ENCODE measurements around the gene PLBD1.

Gene PLBD1, protein sequence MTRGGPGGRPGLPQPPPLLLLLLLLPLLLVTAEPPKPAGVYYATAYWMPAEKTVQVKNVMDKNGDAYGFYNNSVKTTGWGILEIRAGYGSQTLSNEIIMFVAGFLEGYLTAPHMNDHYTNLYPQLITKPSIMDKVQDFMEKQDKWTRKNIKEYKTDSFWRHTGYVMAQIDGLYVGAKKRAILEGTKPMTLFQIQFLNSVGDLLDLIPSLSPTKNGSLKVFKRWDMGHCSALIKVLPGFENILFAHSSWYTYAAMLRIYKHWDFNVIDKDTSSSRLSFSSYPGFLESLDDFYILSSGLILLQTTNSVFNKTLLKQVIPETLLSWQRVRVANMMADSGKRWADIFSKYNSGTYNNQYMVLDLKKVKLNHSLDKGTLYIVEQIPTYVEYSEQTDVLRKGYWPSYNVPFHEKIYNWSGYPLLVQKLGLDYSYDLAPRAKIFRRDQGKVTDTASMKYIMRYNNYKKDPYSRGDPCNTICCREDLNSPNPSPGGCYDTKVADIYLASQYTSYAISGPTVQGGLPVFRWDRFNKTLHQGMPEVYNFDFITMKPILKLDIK

DNA sequence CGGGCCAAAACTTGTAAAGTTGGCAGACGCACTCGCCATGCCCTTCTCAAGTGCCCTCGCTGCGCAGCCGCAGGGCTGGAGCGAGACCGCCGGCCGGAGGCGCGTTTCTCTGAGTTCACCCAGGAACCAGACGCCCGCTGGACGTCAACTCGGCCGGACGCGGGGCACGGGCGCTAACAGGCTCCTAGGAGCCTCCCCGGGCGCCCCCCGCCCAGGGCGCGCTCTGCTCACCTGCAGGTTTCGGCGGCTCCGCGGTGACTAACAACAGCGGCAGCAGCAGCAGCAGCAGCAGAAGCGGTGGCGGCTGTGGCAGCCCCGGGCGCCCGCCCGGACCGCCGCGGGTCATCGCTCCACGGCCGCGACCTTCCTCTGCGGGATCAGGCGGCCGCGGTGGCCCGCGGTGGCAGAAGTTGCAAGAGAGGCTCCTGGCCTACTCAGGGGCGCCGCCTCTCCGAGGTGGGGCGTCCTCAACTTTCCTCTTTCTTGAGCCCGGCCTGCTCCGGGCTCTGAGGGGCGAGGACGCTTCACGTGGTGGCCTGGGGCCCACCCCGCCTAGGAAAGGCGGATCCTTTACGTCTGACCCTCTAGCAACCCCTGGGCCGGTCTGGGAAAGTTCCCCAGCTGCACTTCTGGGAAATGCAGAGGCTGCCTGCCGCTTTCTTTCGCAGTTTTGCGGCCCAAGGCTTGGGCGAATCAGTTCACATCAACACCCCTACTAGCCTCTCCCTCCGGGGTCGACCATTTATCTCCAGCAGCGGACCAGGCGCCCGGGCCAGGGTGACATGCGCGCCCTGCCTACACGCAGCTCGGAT is at the start of gene PLBD1:
Gene PLBD1, minus strand, starts transcription at position 533 of the 812 bp plus-strand sequence. Its CDS starts 187 bp downstream, at position 346.
- DNase-seq (ENCODE audit: low spot score), result peak; percentile 56

DNA sequence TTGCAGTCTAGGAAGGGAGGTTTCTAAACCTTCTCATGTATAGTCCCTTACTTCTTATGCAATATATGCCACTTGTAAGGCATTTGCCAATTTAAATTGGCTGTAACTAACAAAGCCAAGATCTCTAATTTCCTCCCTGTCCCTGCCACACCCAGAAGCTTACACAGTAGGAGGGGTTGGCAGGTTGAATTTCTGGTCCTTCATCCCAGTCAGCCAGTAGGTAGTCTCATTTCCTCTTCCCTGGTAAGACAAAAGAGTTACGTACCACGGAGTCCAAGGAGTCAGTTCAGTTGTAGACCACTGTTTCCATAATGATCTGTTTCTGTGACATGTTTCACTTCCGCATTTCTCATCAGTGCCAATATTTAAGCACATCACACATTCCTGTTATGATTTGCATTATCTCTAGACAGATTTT is 47.0 kb upstream of the PLBD1 start:
- DNase-seq (ENCODE audit: low spot score), result peak; percentile 34

DNA sequence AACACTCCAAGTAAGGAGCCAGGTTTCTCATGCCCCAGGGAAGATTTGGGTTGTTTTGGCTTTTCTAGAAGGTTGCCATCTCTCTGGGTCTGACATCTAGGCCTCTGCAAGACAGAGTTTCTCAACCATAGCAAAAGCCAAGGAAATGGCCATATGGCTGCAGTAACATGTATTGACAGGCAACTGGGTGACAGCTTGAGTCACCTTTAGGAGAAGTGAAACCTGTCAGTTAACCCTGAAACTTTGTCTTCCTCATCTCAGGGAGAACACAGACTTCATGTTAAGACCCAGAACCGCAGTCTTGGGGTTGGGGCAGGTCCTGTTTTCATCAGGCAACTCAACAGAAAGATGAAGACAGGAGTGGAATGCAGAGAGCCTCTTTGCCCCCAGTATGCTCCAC is 46.0 kb upstream of the PLBD1 start:
- peak; percentile 30 for DNase-seq (ENCODE audit: low spot score)

DNA sequence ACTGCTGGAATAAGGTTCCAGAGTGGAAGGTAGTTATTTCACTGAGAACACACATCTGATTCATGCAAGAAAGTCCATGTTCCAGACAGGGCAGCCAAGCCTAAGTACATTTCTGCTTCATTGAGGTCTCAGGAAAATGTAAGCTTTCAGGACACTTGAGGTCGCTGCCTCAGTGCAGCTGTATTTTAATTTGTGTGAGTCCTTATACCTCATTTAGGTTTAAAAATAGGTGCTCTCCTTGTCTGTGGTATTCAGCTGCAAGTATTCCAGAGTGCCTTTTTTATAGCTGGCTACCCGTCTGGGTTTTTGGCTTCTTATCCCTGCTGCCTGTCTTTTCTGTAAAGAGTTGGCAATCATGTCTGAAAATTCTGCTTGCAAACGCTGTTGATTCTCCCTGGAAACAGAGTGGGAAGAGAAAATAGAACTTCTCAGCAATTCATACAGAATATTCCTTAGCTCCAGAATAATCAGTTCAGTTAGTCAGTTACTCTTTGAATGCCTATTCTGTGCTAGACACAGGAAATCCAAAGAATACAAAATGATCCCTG is 45.3 kb upstream of the PLBD1 start:
- DNase-seq (ENCODE audit: low spot score), result peak; percentile 53

DNA sequence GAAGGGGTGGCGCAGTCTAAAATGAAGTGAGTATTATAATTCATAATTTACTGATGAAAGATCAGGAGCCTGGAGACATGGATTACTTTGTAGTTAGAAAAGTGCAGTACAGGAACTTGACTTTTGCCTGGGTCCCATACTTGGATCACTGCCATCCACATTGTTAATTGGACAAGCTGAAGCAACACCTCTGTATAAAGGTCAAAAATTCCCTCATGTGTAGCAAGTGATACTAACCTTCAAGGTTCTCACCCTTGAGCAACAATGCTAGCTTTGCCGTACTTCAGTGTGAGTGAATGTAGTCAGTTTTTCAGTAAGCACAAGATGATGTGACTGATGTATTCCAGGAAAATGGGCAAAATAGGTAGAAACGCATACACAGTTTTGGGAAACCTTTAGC is 44.6 kb upstream of the PLBD1 start:
- DNase-seq (ENCODE audit: low spot score), result no peak

DNA sequence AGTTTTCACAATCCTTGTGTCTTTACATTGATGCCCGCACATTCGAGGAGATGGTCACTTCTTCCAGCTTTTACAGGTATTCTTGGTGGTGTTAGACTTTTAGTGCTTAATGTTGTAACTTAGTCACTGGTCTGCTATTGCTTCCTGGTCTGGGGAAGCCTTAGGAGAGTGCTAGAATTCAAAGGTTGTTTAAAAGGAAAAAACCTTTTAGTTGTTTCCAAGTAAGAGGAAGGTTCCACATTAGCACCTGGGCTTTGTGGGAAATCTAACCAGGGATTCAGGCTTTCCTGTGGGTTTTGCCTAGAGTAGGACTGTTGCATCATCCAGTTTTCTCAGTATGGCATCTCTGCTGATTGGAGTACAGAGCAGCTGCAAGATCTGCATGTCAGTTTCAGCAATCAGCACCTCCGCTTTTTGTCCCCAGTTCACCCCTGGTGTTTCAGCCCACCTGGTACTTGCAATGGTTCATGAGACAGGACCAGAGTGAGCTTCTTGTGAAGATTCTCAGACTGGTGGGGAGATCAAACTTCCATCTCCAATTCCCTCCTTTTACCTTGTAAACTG is 44.0 kb upstream of the PLBD1 start:
- DNase-seq (ENCODE audit: low spot score), result no peak

DNA sequence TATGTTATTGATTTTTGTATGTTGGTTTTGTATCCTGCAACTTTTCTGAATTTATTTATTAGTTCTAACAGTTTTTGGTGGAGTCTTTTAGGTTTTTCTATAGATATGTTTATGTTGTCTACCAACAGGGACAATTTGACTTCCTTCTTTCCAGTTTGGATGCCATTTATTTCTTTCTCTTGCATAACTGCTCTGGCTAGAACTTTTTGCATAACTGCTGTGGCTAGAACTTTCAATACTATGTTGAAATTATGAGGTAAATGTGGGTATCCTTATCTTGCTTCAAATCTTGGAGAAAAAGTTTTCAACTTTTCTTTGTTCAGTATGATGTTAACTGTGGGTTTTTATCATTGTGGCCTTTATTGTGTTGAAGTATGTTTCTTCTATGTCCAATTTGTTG is 39.9 kb upstream of the PLBD1 start:
- DNase-seq (ENCODE audit: low spot score), result no peak

DNA sequence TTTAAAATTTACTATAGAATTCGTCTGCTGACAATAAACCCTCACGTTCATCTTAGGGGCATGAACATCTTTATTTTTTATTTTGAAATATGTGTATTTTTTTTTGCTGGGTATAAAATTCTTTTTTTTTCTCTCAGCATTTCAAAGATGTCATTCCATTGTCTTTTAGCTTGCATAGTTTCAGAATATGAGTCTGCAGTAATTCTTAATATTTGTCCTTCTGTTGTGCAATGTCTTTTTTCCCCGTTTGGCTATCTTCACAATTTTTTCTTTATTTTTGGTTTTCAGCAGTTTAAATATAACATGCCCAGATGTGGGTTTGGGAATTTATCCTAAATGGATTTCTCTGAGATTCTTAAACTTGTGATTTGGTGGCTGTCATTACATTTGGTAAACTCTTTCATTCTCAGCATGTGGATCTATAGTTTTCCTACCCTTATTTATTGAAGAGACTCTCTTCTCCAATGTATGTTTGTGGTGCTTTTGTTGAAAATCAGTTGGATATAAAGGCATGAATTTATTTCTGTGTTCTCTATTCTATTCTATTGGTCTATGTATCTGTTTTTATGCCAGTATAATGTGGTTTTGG is 37.8 kb upstream of the PLBD1 start:
- DNase-seq (ENCODE audit: low spot score), result no peak

DNA sequence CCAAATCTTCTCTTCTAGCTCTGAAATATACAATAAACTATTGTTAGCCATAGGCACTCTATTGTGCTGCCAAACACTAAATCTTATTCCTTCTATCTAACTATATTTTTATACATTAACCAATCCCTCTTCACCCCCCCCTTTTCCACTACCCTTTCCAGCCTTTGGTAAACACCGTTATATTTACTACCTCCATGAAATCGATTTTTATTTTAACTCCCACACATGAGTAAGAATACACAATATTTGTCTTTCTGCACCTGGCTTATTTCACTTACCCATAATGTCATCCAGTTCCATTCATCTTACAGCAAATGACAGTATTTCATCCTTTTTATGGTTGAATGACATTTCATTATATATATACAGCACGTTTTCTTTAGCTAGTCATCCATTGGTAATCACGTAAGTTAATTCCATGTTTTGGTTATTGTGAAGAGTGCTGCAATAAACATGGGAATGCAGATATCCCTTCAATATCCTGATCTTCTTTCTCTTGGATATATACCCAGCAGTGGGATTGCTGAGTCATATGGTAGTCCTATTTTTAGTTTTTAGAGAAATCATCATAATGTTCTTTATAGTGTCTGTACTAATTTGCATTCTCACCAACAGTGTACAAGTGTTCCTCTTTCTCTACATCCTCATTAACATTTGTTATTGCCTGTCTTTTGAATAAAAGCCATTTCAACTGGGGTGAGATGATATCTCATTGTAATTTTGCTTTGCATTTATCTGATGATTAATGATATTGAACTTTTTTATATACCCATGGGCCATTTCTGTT is 34.2 kb upstream of the PLBD1 start:
- no peak for DNase-seq (ENCODE audit: low spot score)

DNA sequence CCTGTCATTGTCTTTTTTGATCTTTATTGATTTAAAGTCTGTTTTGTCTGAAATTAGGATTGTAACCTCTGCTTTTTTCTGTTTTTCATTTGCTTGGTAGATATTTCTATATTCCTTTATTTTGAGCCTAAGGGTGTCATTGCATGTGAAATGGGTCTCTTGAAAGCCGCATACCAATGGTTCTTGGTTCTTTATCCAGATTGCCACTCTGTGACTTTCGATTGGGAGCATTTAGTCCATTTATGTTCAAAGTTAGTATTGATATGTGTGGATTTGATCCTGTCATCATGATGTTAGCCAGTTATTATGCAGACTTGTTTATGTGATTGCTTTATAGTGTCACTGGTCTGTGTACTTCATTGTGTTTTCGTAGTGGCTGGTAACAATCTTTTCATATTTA is 29.8 kb upstream of the PLBD1 start:
- no peak for DNase-seq (ENCODE audit: low spot score)

DNA sequence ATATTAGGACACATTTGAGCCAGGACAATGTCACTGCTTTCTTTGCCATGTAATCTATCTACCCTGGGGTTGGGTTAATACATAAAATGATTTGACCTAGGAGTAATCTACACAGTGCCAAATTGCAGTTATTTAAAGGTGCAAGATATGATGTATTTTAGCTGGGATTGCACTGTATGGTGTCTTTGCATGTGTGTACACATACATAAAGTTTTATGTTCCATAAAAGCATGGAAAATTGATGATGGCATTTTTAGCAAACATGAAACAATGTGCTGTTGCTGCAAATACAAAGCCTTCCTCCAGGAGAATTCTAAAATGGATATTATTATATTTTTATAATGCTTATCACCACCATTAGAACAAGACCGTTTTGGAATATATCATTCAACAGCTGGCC is 24.0 kb upstream of the PLBD1 start:
- DNase-seq (ENCODE audit: low spot score), result no peak

DNA sequence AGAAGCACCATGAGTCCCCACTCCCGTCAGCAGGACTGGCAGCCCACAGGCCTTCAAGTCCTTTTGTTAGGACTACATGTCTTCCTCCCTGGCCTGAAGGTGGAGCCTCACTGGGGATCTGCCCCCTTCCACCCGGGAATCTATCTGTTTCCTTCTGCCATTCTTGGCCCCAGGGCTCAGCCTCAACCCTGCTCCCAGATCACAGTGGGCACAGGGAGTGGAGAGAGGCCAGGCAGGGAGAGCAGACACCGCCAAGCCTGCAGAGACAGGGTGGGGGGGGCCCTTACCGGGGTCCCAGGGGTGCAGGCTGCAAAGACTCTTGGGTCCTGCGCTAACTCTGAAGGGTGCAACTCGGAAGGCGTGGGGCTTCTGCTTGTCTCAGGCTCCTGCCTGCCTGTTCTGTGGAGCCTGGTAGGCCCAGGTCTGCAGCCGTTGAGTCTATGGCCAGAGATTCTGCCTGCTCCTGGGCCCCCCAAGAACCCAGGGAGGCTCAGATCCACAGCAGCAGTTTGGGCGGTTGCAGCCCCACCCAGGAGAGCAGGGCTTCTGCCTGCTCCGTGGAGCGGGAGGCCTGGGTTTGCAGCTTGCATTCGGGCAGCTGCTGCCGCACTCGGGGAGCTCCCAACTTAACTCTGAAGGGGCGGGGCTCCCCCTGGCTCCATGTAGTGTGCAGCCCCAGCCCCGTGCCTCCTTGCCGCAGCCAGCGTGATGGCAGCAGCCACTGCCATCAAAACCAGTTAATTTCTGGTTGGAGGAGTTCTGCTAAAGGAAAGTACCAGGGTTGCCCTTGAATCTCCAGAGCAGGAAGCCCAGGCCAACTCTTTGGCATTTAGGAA is 21.7 kb upstream of the PLBD1 start:
- DNase-seq (ENCODE audit: low spot score), result no peak

DNA sequence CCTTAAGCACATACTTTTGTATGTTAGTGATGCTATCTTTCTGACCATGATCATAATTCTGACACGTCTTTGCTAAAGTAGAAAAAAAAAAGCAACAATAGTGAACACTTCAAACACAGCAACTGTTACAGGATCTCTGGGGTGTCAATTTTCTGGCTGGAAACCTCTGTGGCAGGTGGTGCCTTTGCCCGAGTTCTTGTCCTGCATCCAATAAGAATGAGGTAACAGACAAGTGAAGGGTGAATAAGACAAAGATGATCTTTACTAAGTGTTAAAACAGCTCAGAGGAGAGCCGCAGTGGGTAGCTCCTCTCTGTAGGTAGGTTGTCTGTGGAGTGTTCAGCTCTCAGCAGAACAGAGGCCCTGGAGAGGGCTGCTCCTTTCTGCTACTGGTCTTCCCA is 20.9 kb upstream of the PLBD1 start:
- DNase-seq (ENCODE audit: low spot score), result no peak

DNA sequence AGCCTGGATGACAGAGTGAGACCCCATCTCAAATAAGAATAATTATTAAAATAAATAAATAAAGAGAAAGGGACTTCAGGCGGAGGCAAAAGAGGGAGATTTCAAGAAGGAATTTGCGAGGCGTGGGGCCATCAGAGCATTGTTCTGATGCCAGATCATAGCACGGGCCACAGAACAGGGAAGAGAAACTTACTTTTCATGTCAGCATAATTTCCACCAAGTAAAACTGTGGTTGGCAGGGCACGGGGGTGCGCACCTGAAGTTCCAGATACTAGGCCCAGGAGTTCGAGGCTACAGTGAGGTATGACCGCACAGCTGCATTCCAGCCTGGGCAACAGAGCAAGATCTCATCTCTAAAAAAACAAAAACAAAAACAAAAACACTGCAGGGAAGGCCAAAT is 11.0 kb upstream of the PLBD1 start:
- DNase-seq (ENCODE audit: low spot score), result no peak

DNA sequence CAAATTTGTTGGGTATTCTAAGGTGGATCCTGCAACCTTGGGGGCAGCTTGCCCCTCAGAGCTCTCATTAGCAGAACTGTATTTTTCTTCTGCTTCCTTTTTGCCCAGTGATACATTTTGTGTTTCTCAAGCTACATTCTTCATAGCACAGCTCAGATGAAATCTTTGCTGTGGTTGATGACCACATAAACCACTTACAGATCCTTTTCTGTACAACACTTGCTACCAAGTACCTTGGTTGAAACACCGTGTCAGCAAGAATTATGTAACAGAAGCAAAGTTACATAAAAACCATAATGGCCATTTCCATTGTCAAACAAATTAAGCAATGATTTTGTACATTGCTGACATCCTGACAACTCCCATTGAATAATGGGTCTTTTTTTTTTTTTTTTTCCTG is 9.7 kb upstream of the PLBD1 start:
- DNase-seq (ENCODE audit: low spot score), result no peak

DNA sequence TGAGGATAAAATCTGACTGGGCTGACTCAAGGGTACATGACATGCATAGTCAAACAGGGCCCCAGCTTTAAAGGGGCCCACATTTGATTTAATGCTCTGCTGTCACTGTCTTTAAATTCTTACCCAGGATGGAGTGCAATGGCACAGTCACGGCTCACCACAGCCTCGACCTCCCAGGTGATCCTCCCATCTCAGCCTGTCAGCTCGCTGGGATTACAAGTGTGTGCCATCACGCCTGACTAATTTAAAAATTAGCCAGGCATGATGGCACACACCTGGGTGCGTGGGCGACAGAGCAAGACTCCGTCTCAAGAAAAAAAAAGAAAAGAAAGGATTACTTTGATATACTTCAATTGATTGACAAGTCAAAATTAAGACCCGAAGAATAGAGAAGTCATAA is 9.2 kb upstream of the PLBD1 start:
- DNase-seq (ENCODE audit: low spot score), result no peak

DNA sequence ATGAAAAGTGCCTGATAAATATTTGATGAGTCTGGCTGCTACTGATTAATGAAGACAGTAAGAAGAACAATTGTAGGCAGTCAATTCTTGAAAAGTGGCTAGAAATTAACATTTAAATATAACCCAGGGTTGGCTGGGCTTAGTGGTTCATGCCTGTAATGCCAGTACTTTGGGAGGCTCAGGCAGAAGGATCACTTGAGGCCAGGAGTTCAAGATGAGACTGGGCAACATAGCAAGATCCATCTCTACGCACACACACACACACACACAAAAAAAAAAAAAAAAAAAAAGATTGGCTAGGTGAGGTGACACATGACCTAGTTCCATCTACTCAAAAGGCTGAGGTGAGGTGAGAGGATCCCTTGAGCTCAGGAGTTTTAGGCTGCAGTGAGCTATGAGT is 7.9 kb upstream of the PLBD1 start:
- no peak for DNase-seq (ENCODE audit: low spot score)

DNA sequence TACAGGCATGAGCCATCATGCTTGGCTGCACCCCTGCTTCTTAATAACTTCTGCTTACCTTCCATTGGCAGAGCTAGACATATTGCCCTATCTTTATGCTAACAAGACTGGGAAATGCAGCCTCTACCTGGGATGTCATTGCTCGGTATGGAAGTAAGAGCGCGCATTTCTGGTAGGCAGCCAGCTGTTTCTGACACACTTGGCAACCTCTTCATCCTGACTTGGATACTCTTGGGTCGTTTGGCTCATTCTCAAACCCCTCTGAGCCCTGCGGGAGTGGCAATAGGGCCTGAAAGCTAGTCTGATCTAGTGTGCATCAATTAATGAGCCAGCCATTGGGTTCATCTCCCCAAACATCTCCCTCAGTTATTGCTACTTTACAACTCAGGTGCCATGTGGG is 5.4 kb upstream of the PLBD1 start:
- DNase-seq (ENCODE audit: low spot score), result no peak

DNA sequence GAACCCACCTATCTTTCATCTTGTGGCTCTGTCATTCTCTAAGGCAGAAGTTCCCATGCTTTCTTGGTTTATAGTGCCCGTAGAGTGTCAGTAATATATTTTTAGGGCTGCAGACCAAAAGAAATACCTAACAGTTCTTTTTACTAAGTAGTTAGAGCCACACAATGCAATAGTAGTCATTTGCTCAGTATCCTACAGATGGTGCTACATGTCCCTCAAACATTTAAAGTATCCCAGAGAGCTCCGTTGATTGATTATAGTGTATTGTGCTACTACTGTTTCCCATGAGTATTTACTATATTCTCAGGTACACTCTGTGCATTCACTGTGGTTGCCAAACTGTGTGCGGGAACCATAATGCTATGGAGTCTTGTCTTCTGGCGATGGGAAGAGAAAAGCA is 4.7 kb upstream of the PLBD1 start:
- DNase-seq (ENCODE audit: low spot score), result no peak

DNA sequence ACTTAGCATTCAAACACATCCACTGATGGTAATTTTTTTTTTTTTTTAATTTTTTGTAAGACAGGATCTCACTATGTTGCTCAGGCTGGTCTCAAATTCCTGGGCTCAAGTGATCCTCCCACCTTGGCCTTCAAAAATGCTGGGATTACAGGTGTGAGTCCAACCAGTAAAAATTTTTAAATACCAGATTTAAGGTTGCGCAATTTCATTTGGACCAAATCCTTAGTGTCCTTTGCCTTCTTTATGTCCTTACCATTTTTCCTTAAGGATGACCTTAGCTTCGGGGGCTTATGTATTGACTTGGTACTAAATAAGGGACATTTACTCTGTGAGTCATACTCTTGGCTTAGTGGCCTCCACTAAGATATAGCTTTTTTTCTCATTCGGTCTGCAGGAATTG is 4.1 kb upstream of the PLBD1 start:
- DNase-seq (ENCODE audit: low spot score), result no peak
